ENCODE data around the gene NMT1. TPM values are rescaled to one million over a fixed set of nuclear protein-coding genes. Genes with fewer than 3 reads are reported as not detected.

Gene NMT1
- total and polyA plus RNA-seq, 2 of the 13 experiments (the other 11 are each of a cell fraction or from before 2014, with no cell fraction given), result 75.7 to 142 TPM

DNA sequence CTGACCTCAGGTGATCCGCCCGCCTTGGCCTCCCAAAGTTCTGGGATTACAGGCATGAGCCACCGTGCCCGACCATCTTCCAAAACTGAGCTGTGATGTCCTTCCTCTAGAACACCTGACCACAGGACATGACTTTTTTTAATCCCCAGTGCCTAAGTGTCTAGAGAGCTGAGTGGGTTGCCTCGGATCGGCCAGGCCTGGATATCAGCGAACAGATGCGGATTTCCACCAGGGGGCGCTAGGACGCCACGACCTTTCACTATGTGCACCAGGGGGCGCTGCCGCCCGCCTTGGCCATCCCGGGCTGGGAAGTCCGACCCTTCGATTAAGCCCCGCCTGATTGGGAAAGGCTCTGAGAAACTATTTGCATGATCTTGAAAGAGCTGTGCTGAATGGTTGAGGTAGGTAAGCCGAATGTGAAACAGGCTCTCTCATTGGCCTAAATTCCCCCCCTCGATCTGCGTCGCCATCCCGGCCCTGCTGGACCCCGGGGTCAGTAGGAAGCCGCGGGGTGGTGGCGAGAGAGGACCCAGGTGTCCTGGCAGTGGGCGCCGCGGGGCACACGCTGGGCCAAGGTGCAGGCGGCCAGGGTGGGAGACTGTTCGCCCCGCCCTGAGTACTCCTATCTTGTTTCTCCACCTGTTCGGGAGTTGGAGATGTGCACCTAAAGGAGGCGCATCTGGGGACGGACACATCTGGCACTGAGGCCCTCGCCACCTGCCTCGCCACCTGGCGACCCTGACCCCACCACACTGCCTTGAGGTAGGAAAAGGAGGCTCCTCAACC, 74.3 kb downstream of the NMT1 start, which contains the start of gene ACBD4 (continued):
- TF ChIP-seq, protein P1, sequence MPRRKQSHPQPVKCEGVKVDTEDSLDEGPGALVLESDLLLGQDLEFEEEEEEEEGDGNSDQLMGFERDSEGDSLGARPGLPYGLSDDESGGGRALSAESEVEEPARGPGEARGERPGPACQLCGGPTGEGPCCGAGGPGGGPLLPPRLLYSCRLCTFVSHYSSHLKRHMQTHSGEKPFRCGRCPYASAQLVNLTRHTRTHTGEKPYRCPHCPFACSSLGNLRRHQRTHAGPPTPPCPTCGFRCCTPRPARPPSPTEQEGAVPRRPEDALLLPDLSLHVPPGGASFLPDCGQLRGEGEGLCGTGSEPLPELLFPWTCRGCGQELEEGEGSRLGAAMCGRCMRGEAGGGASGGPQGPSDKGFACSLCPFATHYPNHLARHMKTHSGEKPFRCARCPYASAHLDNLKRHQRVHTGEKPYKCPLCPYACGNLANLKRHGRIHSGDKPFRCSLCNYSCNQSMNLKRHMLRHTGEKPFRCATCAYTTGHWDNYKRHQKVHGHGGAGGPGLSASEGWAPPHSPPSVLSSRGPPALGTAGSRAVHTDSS (CRISPR knock-in tag; conservative IDR thresholded peaks at IDR 0.05), result no peak; the same call in 1 of the 2 replicates
- TF ChIP-seq ZNF468 (CRISPR knock-in tag; IDR thresholded peaks at IDR 0.05), result 0 out of 2 replicates have a peak, but pooled peaks have one; percentile 77
- TF ChIP-seq YEATS4 (CRISPR knock-in tag; IDR thresholded peaks at IDR 0.05; ENCODE audit: borderline replicate concordance), result peak; percentile 93
- peak; percentile 52; the same call in 1 of the 2 replicates for TF ChIP-seq ZNF879 (CRISPR knock-in tag; IDR thresholded peaks at IDR 0.05)
- peak; percentile 38; the same call in 1 of the 2 replicates for TF ChIP-seq ZNF773 (CRISPR knock-in tag; IDR thresholded peaks at IDR 0.05; ENCODE audit: borderline replicate concordance)
- no peak for TF ChIP-seq TCF12 (IDR thresholded peaks at IDR 0.05)
- no peak for TF ChIP-seq TCF12 (CRISPR knock-in tag; IDR thresholded peaks at IDR 0.05)
- TF ChIP-seq HNRNPL (IDR thresholded peaks at IDR 0.05; ENCODE audit: low read depth, low read length), result peak; percentile 93
- TF ChIP-seq CBX1 (IDR thresholded peaks at IDR 0.05; ENCODE audit: low read depth), result no peak
- no peak; the same call in 1 of the 2 replicates for TF ChIP-seq ZNF234 (CRISPR knock-in tag; conservative IDR thresholded peaks at IDR 0.05)
- peak; percentile 83; the same call in 1 of the 2 replicates for TF ChIP-seq ZNF33B (CRISPR knock-in tag; IDR thresholded peaks at IDR 0.05)
- TF ChIP-seq, protein P2, sequence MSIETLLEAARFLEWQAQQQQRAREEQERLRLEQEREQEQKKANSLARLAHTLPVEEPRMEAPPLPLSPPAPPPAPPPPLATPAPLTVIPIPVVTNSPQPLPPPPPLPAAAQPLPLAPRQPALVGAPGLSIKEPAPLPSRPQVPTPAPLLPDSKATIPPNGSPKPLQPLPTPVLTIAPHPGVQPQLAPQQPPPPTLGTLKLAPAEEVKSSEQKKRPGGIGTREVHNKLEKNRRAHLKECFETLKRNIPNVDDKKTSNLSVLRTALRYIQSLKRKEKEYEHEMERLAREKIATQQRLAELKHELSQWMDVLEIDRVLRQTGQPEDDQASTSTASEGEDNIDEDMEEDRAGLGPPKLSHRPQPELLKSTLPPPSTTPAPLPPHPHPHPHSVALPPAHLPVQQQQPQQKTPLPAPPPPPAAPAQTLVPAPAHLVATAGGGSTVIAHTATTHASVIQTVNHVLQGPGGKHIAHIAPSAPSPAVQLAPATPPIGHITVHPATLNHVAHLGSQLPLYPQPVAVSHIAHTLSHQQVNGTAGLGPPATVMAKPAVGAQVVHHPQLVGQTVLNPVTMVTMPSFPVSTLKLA (IDR thresholded peaks at IDR 0.05), result no peak
- peak; percentile 28; the same call in 1 of the 2 replicates for TF ChIP-seq SP5 (CRISPR knock-in tag; IDR thresholded peaks at IDR 0.05; ENCODE audit: borderline replicate concordance, low read depth)
- peak; percentile 90 for TF ChIP-seq ZNF792 (CRISPR knock-in tag; IDR thresholded peaks at IDR 0.05)
- no peak for TF ChIP-seq NFE2L2 (IDR thresholded peaks at IDR 0.05; ENCODE audit: low read length)
- peak; percentile 78 for TF ChIP-seq ZMYM2 (CRISPR knock-in tag; IDR thresholded peaks at IDR 0.05)
- TF ChIP-seq ETV6 (CRISPR knock-in tag; conservative IDR thresholded peaks at IDR 0.05), result peak; percentile 67; the same call in 1 of the 2 replicates

Data from HepG2 (cell line).